B cell (primary cell): ENCODE results near the gene TUT1. TPM values are rescaled to one million over a fixed set of nuclear protein-coding genes. Genes with fewer than 3 reads are reported as not detected.

Experiments used
- ATAC-seq: fragments of 200-7000 bp; cut with Tn5 transposase; one replicate; pipeline ENCODE4 v1.10.0; 2021; ENCODE audit warnings: low read depth, mild to moderate bottlenecking, moderate number of reproducible peaks, moderate library complexity
- CTCF ChIA-PET: fragments of 350-600 bp; sonication (Branson Sonifier 250); formaldehyde crosslinking; loops from one replicate; lab custom pipeline; 2021; ENCODE audit warnings: antibody characterized with exemption, inconsistent platforms; lab: Charles Lee
- POLR2A ChIA-PET: fragments of 350-600 bp; sonication (Branson Sonifier 250); formaldehyde crosslinking; loops from one replicate; lab custom pipeline; 2021; ENCODE audit warnings: antibody characterized with exemption; lab: Charles Lee
- DNase-seq: peaks from one replicate; pipeline ENCODE4 v3.0.0; 2013
- H2AFZ ChIP-seq: 2 replicates; pipeline ENCODE4 v1.6.1; 2012; ENCODE audit warnings: mild to moderate bottlenecking, low read depth, low read length; ENCODE audit not compliant: insufficient read depth, poor library complexity, severe bottlenecking
- H3K27ac ChIP-seq, 2 donors: 1 replicate in 1 of 2; 2 replicates in 1 of 2; pipeline ENCODE4 v1.5.1; 2012 to 2013; ENCODE audit warnings: low read length in 2 of 2, mild to moderate bottlenecking in 2 of 2, moderate library complexity in 1 of 2
- H3K27me3 ChIP-seq, 4 experiments: fragments of 200-600 bp in 1 of 4; sonication (generic) in 1 of 4; replicated peaks in 1 of 4; 1 replicate in 2 of 4; 2 replicates in 2 of 4; pipeline versions ENCODE4 v1.6.1 to v1.7.0; 2013 to 2016; ENCODE audit warnings: low read length in 3 of 4, mild to moderate bottlenecking in 2 of 4, mixed read lengths in 1 of 4, moderate library complexity in 1 of 4; ENCODE audit not compliant: insufficient read depth in 4 of 4, control insufficient read depth in 3 of 4; ENCODE audit errors: control extremely low read depth in 1 of 4
- H3K36me3 ChIP-seq, 2 experiments: replicated peaks in 1 of 2; 1 replicate in 1 of 2; 2 replicates in 1 of 2; pipeline versions ENCODE4 v1.6.1 to v1.7.1; 2013; ENCODE audit warnings: low read length in 1 of 2; ENCODE audit not compliant: insufficient read depth in 2 of 2, control insufficient read depth in 1 of 2; ENCODE audit errors: control extremely low read depth in 1 of 2, extremely low read depth in 1 of 2
- H3K4me1 ChIP-seq, 2 donors: fragments of 200-600 bp in 1 of 2; sonication (generic) in 1 of 2; 1 replicate in 1 of 2; 2 replicates in 1 of 2; pipeline versions ENCODE4 v1.5.1 to v1.6.1; 2013 to 2017; ENCODE audit warnings: low read length in 2 of 2; ENCODE audit not compliant: control insufficient read depth in 2 of 2, insufficient read depth in 2 of 2
- H3K4me2 ChIP-seq: replicated peaks from 2 replicates; pipeline ENCODE3; 2012; ENCODE audit warnings: mild to moderate bottlenecking, low read depth, low read length; ENCODE audit not compliant: poor library complexity, severe bottlenecking
- H3K4me3 ChIP-seq, 5 experiments: fragments of 200-600 bp in 1 of 5; sonication (generic) in 1 of 5; 1 replicate in 3 of 5; 2 replicates in 2 of 5; pipeline versions ENCODE4 v1.5.1 to v1.7.0; 2011 to 2016; ENCODE audit warnings: low read length in 4 of 5, mild to moderate bottlenecking in 4 of 5, low read depth in 2 of 5, control low read depth in 1 of 5, moderate library complexity in 1 of 5; ENCODE audit not compliant: insufficient read depth in 1 of 5; ENCODE audit errors: control extremely low read depth in 1 of 5, extremely low read depth in 1 of 5
- H3K79me2 ChIP-seq: fragments of 200-600 bp; sonication (generic); one replicate; pipeline ENCODE4 v1.6.0; 2016; ENCODE audit warnings: low read length; ENCODE audit not compliant: control insufficient read depth, insufficient read depth
- H3K9ac ChIP-seq: fragments of 200-600 bp; sonication (generic); 2 replicates; pipeline ENCODE4 v1.6.1; 2017; ENCODE audit warnings: mild to moderate bottlenecking, low read length, moderate library complexity
- H3K9me3 ChIP-seq, 3 donors: one replicate each; pipeline versions ENCODE4 v1.6.1 to v1.7.1; 2013; ENCODE audit warnings: low read length in 2 of 3; ENCODE audit not compliant: control insufficient read depth in 2 of 3, insufficient read depth in 1 of 3; ENCODE audit errors: control extremely low read depth in 1 of 3
- H4K20me1 ChIP-seq: 2 replicates; pipeline ENCODE4 v1.6.0; 2012; ENCODE audit warnings: mild to moderate bottlenecking, low read length; ENCODE audit not compliant: insufficient read depth, control insufficient read depth, poor library complexity, severe bottlenecking
- H3K27ac Mint-ChIP-seq: one replicate; pipeline ENCODE4 v1.8.0; 2021; ENCODE audit warnings: mixed read lengths
- H3K27me3 Mint-ChIP-seq: one replicate; pipeline ENCODE4 v1.8.0; 2021; ENCODE audit warnings: mixed read lengths
- H3K4me1 Mint-ChIP-seq: one replicate; pipeline ENCODE4 v1.8.0; 2021; ENCODE audit warnings: mixed read lengths
- H3K4me3 Mint-ChIP-seq: one replicate; pipeline ENCODE4 v1.8.0; 2021; ENCODE audit warnings: mixed read lengths
- H3K9me3 Mint-ChIP-seq: one replicate; pipeline ENCODE4 v1.8.0; 2022; ENCODE audit warnings: mixed read lengths; ENCODE audit not compliant: insufficient read depth
- CTCF ChIP-seq: fragments of 200-600 bp; IDR thresholded peaks from one replicate; pipeline ENCODE4 v1.8.0; 2022; ENCODE audit warnings: antibody characterized with exemption, mild to moderate bottlenecking
- EZH2 ChIP-seq: IDR thresholded peaks from 2 replicates; pipeline ENCODE4 v1.6.1; 2012; ENCODE audit warnings: borderline replicate concordance, low read depth, mild to moderate bottlenecking, moderate library complexity, low read length; ENCODE audit not compliant: insufficient read depth, poor library complexity, severe bottlenecking
- WGBS: methylation state at CpG from one replicate; pipeline ENCODE4 v1.1.5; 2013; ENCODE audit warnings: missing lambda C conversion rate; ENCODE audit not compliant: insufficient coverage; 5-methylcytosine and 5-hydroxymethylcytosine counted together
- intact Hi-C: fragments of 100-400 bp; cut with micrococcal nuclease; formaldehyde crosslinking; loops from one replicate; pipeline ENCODE4 v1.10.0; 2022
- polyA plus RNA-seq: library from polyadenylated mRNA; depleted of rRNA; stranded (reverse); fragments of >200 nt; gene quantifications from 2 replicates; pipeline ENCODE4 v1.2.3, GENCODE V29; 2012
- total RNA-seq, 2 donors: library from RNA; stranded (reverse); fragments of 120-200 nt in 1 of 2; gene quantifications; 1 replicate in 1 of 2; 2 replicates in 1 of 2; pipeline versions ENCODE4 v1.2.3 to v1.2.4, GENCODE V29; 2013 to 2022

The TUT1 gene
- total and polyA plus RNA-seq, 2 donors (not counting 1 experiment from before 2014, with no cell fraction given), result 31.1 to 47.7 TPM

- DNase-seq, result no peak
- Histone ChIP-seq H3K9ac (peak overlapping the region; percentile 98), H3K4me2 (peak overlapping the region; percentile 97), H3K27ac (peak overlapping the region; percentile 91 to 94), H2AFZ (no peak overlapping the region), H3K4me3 (peak overlapping the region in 4 of 5 experiments; percentile 90 to 99 (median 94)), H3K36me3 (peaks cover 0 to 1% of the 10 kb centered on the region in 2 experiments), H3K4me1 (peaks cover 61 to 78% of the 10 kb centered on the region in 2 donors), H3K9me3 (no peaks in the 10 kb centered on the region), H4K20me1 (peaks cover 65% of the 10 kb centered on the region), H3K27me3 (no peaks in the 10 kb centered on the region), H3K79me2 (peaks cover 82% of the 10 kb centered on the region)
- peak overlapping the region; percentile 97 for H3K27ac Mint-ChIP-seq
- POLR2A ChIA-PET, result interaction anchor here (0.7 to 7.3 kb wide), 8 partner anchors 12 to 324 kb away, joined by 3 to 119 read pairs (median 4); partner anchors contain the start of genes EEF1G and TUT1
- no peaks in the 10 kb centered on the region for H3K27me3 Mint-ChIP-seq
- no peaks in the 10 kb centered on the region for H3K9me3 Mint-ChIP-seq
- TF ChIP-seq EZH2 (no peak), CTCF (no peak)
- H3K4me1 Mint-ChIP-seq, result peaks cover 78% of the 10 kb centered on the region
- no peak for ATAC-seq
- intact Hi-C loops, result loop anchor here (5.0 kb wide), 2 partner anchors 47 to 48 kb away; partner anchors contain the start of gene TUT1
- CTCF ChIA-PET, result interaction anchor here (0.7 to 11.1 kb wide), 19 partner anchors 12 to 164 kb away, joined by 3 to 376 read pairs (median 9); partner anchors contain the start of genes EEF1G and TUT1
- H3K4me3 Mint-ChIP-seq, result peak overlapping the region; percentile 97
- WGBS, result 95% methylated on average over 13 of the region's 22 CpGs
Observed at GRCh38 chr11:62543680-62544444, 47.5 kb downstream of the TUT1 start.
